SU-DHL-6 (cell line): ENCODE measurements around the gene FBLN5.

Source experiments
- CTCF ChIP-seq: fragments of 200-600 bp; sonication (generic); IDR thresholded peaks from one replicate; pipeline ENCODE4 v1.5.1; 2017; ENCODE audit warnings: antibody characterized with exemption, mild to moderate bottlenecking, low read length, moderate library complexity; ENCODE audit not compliant: insufficient read depth, poor library complexity, severe bottlenecking
- EZH2phosphoT487 ChIP-seq: fragments of 200-600 bp; sonication (generic), shearing (Covaris generic); conservative IDR thresholded peaks from 2 replicates; pipeline ENCODE4 v1.6.1; 2018; ENCODE audit warnings: mild to moderate bottlenecking, antibody characterized with exemption, low read length, moderate library complexity, mixed read lengths

- TF ChIP-seq CTCF: no peak
- TF ChIP-seq EZH2phosphoT487: no peak
These were observed 16.5 kb upstream of the FBLN5 start for GRCh38 chr14:91964011-91964410.
